Kidney capillary endothelial cell (primary cell): Measurements from ENCODE around the gene RSRC1.
"Not testable (repeated sequence)": the region's sequence is repeated elsewhere in the genome, so short reads cannot be mapped to it uniquely, and the experiment has no call there.

Source experiments
- DNase-seq: peaks from one replicate; pipeline ENCODE4 v3.0.0-alpha.2; 2018; ENCODE audit warnings: low spot score

The RSRC1 gene

DNA sequence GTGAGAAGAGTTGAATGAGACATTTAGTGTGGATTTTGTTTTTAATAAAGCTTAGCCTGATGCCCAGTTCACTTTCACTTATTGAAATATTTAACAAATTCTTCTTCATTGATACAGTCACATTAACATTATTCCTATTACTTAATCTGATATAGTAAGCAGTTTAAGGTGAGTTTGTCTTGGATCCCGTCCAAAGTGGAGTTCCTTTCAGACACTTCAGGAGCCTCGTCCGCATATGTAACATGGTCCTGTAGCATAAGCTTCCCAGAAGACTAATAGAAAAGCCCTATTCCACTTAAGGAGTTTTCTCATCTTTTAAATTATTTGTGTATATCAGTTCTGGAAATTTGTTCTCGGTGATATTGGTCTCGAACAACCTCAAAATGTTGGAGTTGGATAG lies 421.4 kb downstream of the RSRC1 start:
- DNase-seq: no peak

DNA sequence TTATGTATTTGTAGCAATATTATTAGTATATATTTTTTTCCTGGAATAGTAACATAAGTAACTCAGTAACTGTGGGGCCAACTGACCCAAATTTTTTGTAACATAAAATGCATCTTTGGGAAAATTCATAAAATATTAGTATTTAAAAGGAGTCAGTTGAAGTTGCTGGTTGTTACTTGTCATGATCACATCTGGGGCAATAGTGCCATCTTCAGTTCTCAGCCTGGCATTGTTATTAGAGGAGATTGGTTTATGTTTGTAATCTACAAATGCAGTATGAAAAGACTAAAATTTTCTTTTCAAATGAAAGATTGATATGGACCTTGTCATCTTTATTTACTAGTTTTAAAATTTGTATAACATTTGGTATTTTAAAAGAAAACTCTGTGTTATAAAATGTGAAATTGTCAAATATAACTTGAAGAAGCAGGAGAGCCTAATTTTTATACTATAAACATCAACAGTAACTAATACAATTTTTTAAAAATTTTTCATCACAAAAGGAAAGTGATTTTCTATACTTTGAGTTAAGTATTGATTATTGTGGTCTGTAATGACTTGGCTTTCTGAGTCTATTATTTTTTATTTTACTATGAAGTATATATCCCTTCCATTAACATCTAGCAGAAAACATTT lies 422.3 kb downstream of the RSRC1 start:
- DNase-seq: peak; percentile 57

DNA sequence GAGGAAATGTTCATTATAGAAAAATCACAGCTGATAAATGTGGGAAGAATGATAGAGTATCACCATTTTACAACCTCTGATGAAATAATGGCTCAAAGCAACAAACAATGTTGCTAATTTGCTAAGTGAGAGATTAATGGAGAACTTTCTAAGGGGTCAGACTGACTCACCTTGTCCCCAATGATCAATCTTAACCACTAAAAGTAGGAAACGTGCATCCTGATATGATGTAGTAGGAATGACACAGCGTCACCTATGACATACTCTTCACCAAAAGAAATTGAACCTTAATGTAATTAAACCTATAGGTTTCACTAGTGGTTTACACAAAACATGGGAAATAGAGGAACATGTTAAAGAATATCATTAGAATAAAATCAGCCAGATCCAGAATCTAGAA lies 426.0 kb downstream of the RSRC1 start:
- no peak for DNase-seq

DNA sequence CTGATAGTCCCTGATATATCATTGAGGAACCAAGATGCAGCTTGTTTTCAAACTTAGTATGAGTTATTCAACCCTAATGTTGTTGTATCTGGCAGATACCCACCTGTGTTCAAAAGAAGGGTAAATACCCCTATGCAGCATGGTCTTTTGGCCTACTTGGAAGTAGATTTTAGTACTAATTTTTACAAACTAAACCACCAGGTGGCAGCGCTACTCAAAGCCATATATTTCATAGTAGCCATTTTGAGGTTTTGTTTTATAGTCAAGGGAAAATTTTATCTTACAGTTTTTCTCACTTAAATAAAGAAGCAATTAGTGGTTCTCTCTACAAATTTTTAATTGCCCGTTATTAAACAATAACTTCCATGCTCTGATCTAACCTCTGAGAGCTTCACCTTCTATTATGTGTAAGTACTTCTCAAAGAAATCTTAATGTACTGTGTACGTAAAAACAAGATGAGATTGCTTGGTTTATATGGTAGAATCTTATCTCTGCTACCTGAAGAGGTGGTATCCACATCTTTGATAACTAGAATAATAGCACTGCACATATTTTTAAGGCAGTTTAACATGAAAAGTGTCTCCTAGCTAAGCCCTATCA lies 429.6 kb downstream of the RSRC1 start:
- DNase-seq: peak; percentile 65

DNA sequence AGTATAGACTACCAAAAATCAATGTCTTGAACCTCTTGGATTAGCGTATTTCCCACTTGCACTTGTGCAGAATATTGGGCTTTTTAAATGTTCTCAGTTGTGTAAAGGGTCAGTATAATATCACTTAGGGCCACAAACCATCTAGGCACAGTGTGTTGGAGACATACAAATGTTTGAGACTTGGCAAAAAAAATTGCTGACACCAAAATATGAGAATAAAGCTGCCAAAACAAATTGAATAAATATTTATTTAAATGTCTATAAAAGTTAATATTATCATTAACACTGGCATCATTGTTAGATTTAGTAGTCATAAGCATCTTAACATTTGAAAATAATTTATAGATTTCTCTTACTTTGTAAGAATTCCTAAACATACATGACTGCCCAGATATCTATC lies 430.2 kb downstream of the RSRC1 start:
- DNase-seq: no peak

DNA sequence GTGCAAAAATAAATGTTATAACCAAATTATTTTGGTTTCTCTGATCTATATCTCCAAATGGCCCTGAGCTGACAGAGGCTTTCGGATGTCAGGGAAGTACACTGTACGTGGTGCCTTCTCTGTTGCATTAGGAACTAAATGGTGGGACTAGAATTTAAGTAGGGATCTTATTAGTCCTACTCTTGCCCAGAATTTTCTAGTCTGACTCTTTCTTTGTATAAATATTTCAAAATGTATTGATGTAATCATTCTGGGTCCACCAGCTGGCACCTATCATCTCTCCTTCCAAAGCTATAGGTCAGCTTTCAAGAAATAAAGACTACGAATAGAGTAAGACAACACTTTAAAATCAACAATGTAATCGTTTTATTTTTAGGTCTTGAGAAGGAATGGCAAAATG lies 438.8 kb downstream of the RSRC1 start:
- DNase-seq: no peak

DNA sequence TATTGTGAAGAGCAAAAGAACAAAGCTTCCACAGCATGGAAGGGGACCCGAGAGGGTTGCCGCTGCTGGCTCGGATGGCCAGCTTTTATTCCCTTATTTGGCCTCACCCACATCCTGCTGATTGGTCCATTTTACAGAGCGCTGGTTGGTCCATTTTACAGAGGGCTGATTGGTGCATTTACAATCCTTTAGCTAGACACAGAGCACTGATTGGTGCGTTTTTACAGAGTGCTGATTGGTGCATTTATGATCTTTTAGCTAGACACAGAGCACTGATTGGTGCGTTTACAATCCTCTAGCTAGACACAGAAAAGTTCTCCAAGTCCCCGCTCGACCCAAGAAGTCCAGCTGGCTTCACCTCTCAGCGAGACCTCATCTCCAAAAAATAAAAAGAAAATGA lies 440.0 kb downstream of the RSRC1 start:
- DNase-seq: not testable (repeated sequence)

DNA sequence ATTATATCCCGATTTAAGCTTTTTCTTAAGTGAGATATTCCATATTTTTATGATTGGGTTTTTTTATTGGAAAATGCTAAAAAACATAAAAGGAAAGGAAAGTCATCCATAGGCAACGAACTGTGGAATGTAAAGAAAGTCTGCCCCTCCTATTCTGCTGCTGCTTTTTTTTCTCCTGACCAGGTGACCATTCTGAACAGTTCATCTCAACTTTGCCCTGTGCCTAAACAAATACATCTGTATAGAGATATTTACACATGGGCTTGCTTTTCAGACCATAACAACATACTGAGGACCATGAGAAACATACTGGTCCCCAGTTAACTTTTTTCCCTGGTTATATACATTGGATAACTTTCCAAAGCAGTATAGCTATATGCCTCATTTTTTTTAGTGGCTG lies 442.2 kb downstream of the RSRC1 start:
- DNase-seq: no peak

DNA sequence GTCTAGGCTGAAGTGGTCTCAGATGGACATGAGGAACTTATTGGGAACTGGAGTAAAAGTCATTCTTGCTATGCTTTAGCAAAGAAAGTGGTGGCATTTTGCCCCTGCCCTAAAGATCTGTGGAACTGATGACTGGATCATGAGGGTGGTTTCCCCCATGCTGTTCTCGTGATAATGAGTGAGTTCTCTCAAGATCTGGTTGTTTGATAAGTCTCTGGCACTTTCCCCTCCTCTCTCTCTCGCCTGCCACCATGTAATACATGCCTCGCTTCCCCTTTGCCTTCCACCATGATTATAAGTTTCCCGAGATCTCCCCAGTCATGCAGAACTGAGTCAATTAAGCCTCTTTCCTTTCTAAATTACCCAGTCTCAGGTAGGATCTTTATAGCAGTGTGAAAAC lies 449.6 kb downstream of the RSRC1 start:
- DNase-seq: no peak

DNA sequence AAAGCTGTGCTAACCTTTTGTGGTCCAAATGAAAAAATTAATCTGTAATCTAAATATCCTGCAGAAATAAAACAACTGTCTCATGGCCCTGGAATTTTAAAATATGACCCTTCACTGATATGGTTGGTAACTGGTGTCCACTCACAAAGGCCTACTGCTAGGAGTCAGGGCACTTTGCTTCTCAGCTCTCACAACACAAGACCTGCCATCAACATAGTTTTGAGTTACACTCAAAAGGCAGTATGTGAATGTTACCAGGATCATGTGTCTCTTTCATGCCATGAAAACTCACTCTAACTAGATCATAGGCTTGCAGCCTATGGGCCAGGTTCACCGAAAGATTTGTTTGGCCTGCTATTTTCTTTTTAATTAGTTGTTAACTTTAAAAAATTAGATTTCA lies 451.1 kb downstream of the RSRC1 start:
- no peak for DNase-seq

DNA sequence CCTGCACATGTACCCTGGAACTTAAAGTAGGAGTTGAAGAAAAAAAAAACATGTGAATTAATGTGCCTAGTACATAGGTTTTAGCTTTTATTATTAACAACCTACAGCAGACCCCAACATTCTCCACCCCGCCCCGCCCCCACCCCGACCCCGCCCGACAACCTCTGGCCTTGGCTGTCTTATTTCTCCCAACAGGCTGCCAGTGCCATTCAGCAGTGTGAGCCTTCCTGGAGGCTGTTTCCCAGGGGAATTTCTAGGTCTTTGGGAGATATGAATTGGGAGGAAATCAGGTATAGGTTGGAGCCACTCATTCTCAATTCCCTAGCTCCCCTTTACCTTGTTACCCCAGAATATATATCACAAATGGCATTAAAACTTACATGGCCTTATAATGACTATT lies 452.8 kb downstream of the RSRC1 start:
- no peak for DNase-seq

DNA sequence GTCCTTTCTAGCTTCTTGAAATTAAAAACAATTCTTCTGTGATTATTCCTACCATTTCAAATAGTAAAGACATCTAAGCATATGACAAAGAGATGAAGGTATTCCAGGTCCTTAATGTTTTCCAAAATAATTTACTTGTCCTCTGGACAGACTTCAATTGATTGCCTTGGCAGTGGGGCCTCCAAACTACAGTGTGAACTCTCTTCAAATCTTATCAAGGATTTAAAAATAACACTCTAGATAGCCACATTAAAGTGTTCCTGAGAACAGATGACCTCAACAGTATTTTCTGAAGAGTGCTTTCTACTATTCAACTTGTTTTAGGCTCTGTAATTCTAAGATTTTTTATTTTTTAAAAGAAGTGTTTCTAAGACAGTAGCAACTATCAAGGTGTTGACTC lies 453.2 kb downstream of the RSRC1 start:
- no peak for DNase-seq

DNA sequence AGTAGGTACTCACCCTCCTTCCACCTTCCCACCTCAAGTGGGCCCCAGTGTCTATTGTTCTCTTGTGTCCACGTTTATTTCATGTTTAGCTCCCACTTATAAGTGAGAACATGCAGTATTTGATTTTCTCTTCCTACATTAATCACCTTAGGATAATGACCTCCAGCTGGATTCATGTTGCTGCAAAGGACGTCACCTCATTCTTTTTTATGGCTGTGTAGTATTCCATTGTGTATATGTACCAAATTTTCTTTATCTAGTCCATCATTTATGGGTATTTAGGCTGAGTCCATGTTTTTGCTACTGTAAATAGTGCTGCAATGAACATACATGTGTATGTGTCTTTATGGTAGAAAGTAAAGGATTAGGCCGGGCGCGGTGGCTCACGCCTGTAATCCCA lies 455.2 kb downstream of the RSRC1 start:
- no peak for DNase-seq

DNA sequence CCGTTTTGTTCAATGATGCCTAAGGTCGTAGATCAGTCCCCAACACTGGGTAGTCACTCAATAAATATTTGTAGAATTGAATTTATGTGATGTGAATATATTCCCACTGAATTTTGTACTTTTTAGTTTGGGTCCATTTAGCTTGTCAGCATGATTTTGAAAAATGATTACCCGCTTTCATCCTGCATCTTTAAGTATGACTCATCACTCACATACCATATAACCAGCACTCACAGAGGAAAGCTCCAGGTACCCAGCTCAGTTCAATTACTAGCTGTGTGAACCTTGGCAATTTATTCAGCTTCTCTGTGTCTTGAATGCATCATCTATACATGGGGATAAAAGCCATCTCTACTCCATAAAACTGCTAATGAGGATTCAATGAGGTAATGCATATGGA lies 458.9 kb downstream of the RSRC1 start:
- DNase-seq: no peak

DNA sequence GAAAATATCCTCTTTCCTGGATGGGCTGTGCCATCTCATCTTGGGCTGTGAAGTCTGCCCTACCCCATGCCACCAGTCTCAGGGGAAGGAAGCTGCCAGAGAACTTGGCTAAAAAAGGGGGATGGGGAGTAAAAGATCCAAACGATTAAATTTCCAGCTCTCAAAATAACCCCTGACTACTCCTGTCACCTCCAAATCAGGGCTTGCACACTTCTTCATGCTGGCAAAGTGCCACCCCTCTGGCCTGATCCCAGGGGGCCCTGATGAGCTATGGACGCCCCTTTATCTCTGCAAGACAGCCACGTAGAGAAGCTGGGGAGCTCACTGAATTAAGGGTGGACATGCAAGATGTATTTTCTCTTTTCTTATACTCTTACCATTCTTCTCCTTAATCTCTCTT lies 459.9 kb downstream of the RSRC1 start:
- DNase-seq: no peak

DNA sequence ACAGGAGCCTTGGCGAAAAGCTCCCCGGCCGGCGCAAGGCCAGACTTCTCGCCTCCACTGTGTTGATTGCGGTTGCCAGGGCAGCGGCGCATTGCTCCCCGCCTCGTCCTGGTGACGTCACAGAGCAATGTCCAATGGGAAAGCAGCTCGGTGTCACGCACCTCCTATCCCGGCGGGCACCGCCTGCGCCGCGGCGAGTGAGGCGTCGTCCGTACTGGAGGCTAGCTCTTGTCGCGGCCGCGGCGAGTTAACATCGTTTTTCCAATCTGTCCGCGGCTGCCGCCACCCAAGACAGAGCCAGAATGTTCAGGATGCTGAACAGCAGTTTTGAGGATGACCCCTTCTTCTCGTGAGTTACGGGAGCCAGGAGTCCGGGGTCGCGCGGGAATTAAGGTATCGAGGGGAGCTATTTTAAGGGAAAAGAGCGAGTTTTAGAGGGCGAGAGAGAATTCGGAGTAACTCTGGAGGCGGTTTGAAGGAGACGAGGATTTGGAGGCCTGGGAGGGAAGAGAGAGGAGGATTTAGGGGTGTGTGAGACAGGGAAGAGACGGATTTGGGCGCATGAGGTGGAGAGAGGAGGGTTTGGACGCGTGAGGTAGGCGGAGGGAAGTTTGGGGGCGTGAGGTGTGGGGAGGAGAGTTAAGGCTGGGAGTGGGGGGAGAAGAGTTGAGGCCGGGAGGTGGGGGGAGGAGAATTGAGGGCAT lies 461.3 kb downstream of the RSRC1 start, which contains the start of gene MLF1:
Gene MLF1, plus strand, starts transcription at position 196 of the 704 bp plus-strand sequence. Its CDS starts 107 bp downstream, at position 303.
- DNase-seq: peak; percentile 97

DNA sequence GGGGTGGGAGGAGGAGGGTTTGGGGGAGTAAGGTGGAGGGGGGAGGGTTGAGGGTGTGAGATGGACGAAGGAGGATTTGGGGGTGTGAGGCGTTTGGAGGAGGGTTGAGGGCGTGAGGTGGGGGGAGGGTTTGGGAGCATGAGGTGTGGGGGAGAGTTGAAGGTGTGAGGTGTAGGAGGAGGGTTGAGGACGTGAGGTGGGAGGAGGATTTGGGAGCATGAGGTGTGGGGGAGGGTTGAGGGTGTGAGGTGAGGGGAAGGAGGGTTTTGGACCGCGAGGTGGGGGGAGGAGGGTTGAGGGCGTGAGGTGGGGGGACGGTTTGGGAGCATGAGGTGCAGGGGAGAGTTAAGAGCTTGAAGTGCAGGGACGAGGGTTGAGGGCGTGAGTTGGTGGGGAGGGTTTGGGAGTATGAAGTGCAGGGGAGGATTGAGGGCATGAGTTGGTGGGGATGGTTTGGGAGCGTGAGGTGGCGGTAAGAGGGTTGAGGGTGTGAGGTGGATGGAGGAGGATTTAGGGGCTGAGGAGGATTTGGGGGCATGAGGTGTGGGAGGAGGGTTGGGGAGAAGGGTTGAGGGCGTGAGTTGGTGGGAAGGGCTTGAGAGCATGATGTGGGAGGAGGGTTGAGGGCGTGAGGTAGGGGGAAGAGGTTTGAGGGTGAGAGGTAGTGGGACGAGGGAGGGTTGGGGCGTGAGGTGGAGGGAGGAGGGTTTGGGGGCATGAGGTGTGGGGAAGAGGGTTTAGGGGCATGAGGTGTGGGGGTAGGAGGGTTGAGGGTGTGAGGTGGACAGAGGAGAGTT lies 462.3 kb downstream of the RSRC1 start:
- DNase-seq: no peak

DNA sequence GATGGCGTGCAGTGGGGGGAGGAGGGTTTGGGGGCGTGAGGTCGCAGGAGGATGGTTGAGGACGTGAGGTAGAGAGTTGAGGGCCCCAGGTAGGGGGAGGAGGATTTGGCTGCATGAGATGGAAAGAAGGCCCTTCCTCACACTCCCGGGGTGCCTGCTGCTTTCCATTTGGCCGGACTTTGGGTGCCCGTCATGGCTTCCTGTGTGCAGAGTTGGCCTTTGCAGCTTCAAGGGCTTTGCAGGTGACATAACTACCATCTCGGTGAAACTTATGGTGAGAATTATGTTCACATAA lies 462.8 kb downstream of the RSRC1 start:
- DNase-seq: no peak

DNA sequence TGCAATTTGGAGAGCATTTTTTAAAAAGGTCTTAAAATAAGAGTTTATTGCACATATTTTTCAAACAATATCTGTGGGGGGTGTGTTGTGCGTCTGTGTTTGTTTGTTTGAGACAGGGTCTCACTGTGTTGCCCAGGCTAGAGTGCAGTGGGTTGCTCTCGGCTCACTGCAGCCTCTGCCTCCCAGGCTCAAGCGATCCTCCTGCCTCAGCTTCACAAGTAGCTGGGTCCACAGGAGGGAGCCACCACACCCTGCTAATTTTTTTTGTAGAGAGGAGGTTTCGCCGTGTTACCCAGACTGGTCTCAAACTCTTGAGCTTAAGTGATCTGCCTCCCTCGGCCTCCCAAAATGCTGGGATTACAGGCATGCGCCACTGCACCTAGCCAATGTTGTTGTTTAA lies 463.8 kb downstream of the RSRC1 start:
- no peak for DNase-seq

DNA sequence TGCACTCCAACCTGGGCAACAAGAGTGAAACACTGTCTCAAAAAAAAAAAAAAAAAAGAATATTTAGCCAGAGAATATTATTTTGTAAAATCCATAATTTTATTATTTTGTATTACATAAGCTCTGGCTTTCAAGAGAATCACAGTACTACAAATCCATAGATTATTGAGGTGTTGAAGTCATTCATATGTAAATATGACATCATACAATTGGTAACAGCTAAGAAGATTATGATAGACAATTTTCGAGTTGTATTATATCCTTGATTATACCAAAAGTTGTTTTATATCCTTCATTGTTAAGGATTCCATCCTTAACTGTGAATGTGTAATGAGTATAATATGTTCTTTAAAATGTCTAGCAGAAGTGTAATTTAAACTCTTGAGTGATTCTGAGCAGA lies 464.8 kb downstream of the RSRC1 start:
- no peak for DNase-seq

DNA sequence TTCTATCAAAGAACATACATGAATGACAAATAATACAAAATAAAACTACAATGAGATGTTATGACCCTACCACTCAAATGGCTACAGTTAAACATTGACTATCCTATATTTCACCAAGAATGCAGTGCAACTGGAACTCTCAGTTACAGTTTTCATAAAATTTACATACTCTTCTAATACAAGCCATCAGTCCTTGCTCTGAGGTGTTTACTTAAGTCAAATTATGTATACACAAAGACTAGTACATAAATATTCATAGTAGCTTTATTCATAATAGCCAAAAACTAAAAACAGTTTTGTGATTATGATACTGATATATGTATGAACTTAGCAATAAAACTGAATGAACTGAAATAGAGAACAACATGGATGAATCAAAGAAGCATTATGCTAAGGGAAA lies 480.3 kb downstream of the RSRC1 start:
- no peak for DNase-seq
